DOHH2 (cell line): ENCODE data around the gene ITSN2.

Experiments used
- H3F3A ChIP-seq: fragments of 200-600 bp; sonication (generic), shearing (Covaris generic); 2 replicates; pipeline ENCODE4 v1.6.0; 2016; ENCODE audit warnings: antibody characterized with exemption, mild to moderate bottlenecking; ENCODE audit not compliant: control insufficient read depth, insufficient read depth
- H3K27ac ChIP-seq: fragments of 200-600 bp; sonication (generic); 2 replicates; pipeline ENCODE4 v1.5.1; 2014; ENCODE audit warnings: low read depth, mild to moderate bottlenecking, low read length, moderate library complexity
- H3K27me3 ChIP-seq: fragments of 200-600 bp; sonication (generic); 2 replicates; pipeline ENCODE4 v1.6.1; 2014; ENCODE audit warnings: mild to moderate bottlenecking, low read length, mixed read lengths; ENCODE audit not compliant: control insufficient read depth
- H3K36me3 ChIP-seq: fragments of 200-600 bp; sonication (generic); 2 replicates; pipeline ENCODE4 v1.6.1; 2014; ENCODE audit warnings: mild to moderate bottlenecking, low read length, moderate library complexity, mixed read lengths; ENCODE audit not compliant: control insufficient read depth
- H3K4me1 ChIP-seq: fragments of 200-600 bp; sonication (generic); 2 replicates; pipeline ENCODE4 v1.6.1; 2014; ENCODE audit warnings: mild to moderate bottlenecking, low read length, mixed read lengths; ENCODE audit not compliant: control insufficient read depth
- H3K4me2 ChIP-seq: fragments of 200-600 bp; sonication (generic); 2 replicates; pipeline ENCODE4 v1.6.0; 2014; ENCODE audit warnings: mild to moderate bottlenecking, low read length, moderate library complexity
- H3K4me3 ChIP-seq: fragments of 200-600 bp; sonication (generic); 2 replicates; pipeline ENCODE4 v1.5.1; 2014; ENCODE audit warnings: mild to moderate bottlenecking, low read length, mixed read lengths
- H3K79me2 ChIP-seq: fragments of 200-600 bp; sonication (generic); 2 replicates; pipeline ENCODE4 v1.6.1; 2014; ENCODE audit warnings: mild to moderate bottlenecking, low read length, mixed read lengths; ENCODE audit not compliant: control insufficient read depth
- H3K9me2 ChIP-seq: fragments of 200-600 bp; sonication (generic); replicated peaks from 2 replicates; pipeline ENCODE4 v1.6.1; 2014; ENCODE audit warnings: mild to moderate bottlenecking, low read length, mixed read lengths; ENCODE audit not compliant: control insufficient read depth
- H3K9me3 ChIP-seq: fragments of 200-600 bp; sonication (generic); 2 replicates; pipeline ENCODE4 v1.6.1; 2014; ENCODE audit warnings: antibody characterized with exemption, low read length, mixed read lengths; ENCODE audit not compliant: control insufficient read depth, insufficient read depth
- H4K20me1 ChIP-seq: fragments of 200-600 bp; sonication (generic); 2 replicates; pipeline ENCODE4 v1.6.0; 2014; ENCODE audit warnings: low read depth, mild to moderate bottlenecking, antibody characterized with exemption, low read length, moderate library complexity; ENCODE audit not compliant: control insufficient read depth, insufficient read depth
- CTCF ChIP-seq: fragments of 200-600 bp; sonication (generic); IDR thresholded peaks from one replicate; pipeline ENCODE4 v1.5.1; 2014; ENCODE audit warnings: antibody characterized with exemption, mild to moderate bottlenecking, low read depth, low read length; ENCODE audit not compliant: poor library complexity, severe bottlenecking
- EZH2phosphoT487 ChIP-seq: fragments of 200-600 bp; sonication (generic); IDR thresholded peaks from 2 replicates; pipeline ENCODE4 v1.6.1; 2017; ENCODE audit warnings: borderline replicate concordance, mild to moderate bottlenecking, antibody characterized with exemption, low read length, moderate library complexity, mixed read lengths

Gene ITSN2

GRCh38 chr2:24174851-24175277 is 185.5 kb downstream of the ITSN2 start, which contains the start of gene FAM228A:
Gene FAM228A, plus strand, starts transcription at chr2:24175053. Its CDS starts 428 bp downstream, at chr2:24175481.
- Histone ChIP-seq H3K9me3 (no peaks in the 10 kb centered on the region), H3K27me3 (no peaks in the 10 kb centered on the region), H4K20me1 (no peaks in the 10 kb centered on the region), H3K4me3 (no peak within 1 kb of the TSS), H3K79me2 (no peaks in the 10 kb centered on the region), H3F3A (no peaks in the 10 kb centered on the region), H3K4me1 (no peaks in the 10 kb centered on the region), H3K36me3 (no peaks in the 10 kb centered on the region), H3K9me2 (no peaks in the 10 kb centered on the region), H3K27ac (no peak within 1 kb of the TSS), H3K4me2 (no peak within 1 kb of the TSS)
- TF ChIP-seq EZH2phosphoT487 (no peak), CTCF (no peak)

GRCh38 chr2:24169023-24169422 is 191.3 kb downstream of the ITSN2 start:
- H3K36me3 ChIP-seq: no peaks in the 10 kb centered on the region
- no peaks in the 10 kb centered on the region for H3F3A ChIP-seq
- no peaks in the 10 kb centered on the region for H3K9me3 ChIP-seq
- H3K79me2 ChIP-seq: no peaks in the 10 kb centered on the region
- H4K20me1 ChIP-seq: no peaks in the 10 kb centered on the region
- no peaks in the 10 kb centered on the region for H3K9me2 ChIP-seq
- no peak overlapping the region for H3K4me3 ChIP-seq
- H3K27ac ChIP-seq: no peak overlapping the region
- H3K4me2 ChIP-seq: no peak overlapping the region
- H3K4me1 ChIP-seq: peaks cover 6% of the 10 kb centered on the region
- TF ChIP-seq EZH2phosphoT487 (no peak), CTCF (no peak)
- no peaks in the 10 kb centered on the region for H3K27me3 ChIP-seq

GRCh38 chr2:24164416-24164973 is 195.8 kb downstream of the ITSN2 start:
- peaks cover 6% of the 10 kb centered on the region for H3K4me1 ChIP-seq
- H3K79me2 ChIP-seq: no peaks in the 10 kb centered on the region
- no peaks in the 10 kb centered on the region for H3K9me2 ChIP-seq
- H3K9me3 ChIP-seq: no peaks in the 10 kb centered on the region
- no peaks in the 10 kb centered on the region for H3K27me3 ChIP-seq
- H3K4me3 ChIP-seq: no peak overlapping the region
- TF ChIP-seq CTCF (peak; percentile 100), EZH2phosphoT487 (no peak)
- H4K20me1 ChIP-seq: no peaks in the 10 kb centered on the region
- H3K27ac ChIP-seq: no peak overlapping the region
- H3K4me2 ChIP-seq: peak overlapping the region; percentile 22
- no peaks in the 10 kb centered on the region for H3F3A ChIP-seq
- H3K36me3 ChIP-seq: no peaks in the 10 kb centered on the region
